ENCODE data around the gene MMP27.

Gene MMP27

GRCh38 chr11:102685754-102686153 is 19.8 kb downstream of the MMP27 start:
- Histone ChIP-seq H3K4me1 (ENCODE audit: insufficient read depth, low read length) (peaks cover 6% of the 10 kb centered on the region), H3K4me3 (ENCODE audit: low read depth in 1 of 2, low read length in 2 of 2) (no peak overlapping the region), H3K27me3 (ENCODE audit: control insufficient read depth in 1 of 2, insufficient read depth in 2 of 2, low read length in 2 of 2) (no peaks in the 10 kb centered on the region), H3K9ac (ENCODE audit: low read length) (no peak overlapping the region), H3K9me3 (ENCODE audit: low read length) (no peaks in the 10 kb centered on the region), H3K36me3 (ENCODE audit: insufficient read depth, low read length) (no peaks in the 10 kb centered on the region), H3K27ac (ENCODE audit: low read depth, low read length) (no peak overlapping the region)

- Histone ChIP-seq H3K4me1 (ENCODE audit: insufficient read depth, low read length) (peaks cover 6% of the 10 kb centered on the region), H3K4me3 (ENCODE audit: low read depth in 1 of 2, low read length in 2 of 2) (no peak overlapping the region), H3K27ac (ENCODE audit: low read depth, low read length) (no peak overlapping the region), H3K9ac (ENCODE audit: low read length) (no peak overlapping the region), H3K36me3 (ENCODE audit: insufficient read depth, low read length) (no peaks in the 10 kb centered on the region), H3K9me3 (ENCODE audit: low read length) (no peaks in the 10 kb centered on the region), H3K27me3 (ENCODE audit: control insufficient read depth in 1 of 2, insufficient read depth in 2 of 2, low read length in 2 of 2) (no peaks in the 10 kb centered on the region)
Observed at GRCh38 chr11:102685338-102685737, 20.2 kb downstream of the MMP27 start.

GRCh38 chr11:102683277-102683676 is 22.3 kb downstream of the MMP27 start:
- Histone ChIP-seq H3K27ac (ENCODE audit: low read depth, low read length) (no peak overlapping the region), H3K4me3 (ENCODE audit: low read depth in 1 of 2, low read length in 2 of 2) (no peak overlapping the region), H3K9ac (ENCODE audit: low read length) (no peak overlapping the region), H3K4me1 (ENCODE audit: insufficient read depth, low read length) (peaks cover 6% of the 10 kb centered on the region), H3K27me3 (ENCODE audit: control insufficient read depth in 1 of 2, insufficient read depth in 2 of 2, low read length in 2 of 2) (no peaks in the 10 kb centered on the region), H3K36me3 (ENCODE audit: insufficient read depth, low read length) (no peaks in the 10 kb centered on the region), H3K9me3 (ENCODE audit: low read length) (no peaks in the 10 kb centered on the region)

GRCh38 chr11:102680945-102681344 is 24.6 kb downstream of the MMP27 start:
- Histone ChIP-seq H3K9ac (ENCODE audit: low read length) (no peak overlapping the region), H3K27ac (ENCODE audit: low read depth, low read length) (no peak overlapping the region), H3K9me3 (ENCODE audit: low read length) (no peaks in the 10 kb centered on the region), H3K4me3 (ENCODE audit: low read depth in 1 of 2, low read length in 2 of 2) (no peak overlapping the region), H3K27me3 (ENCODE audit: control insufficient read depth in 1 of 2, insufficient read depth in 2 of 2, low read length in 2 of 2) (no peaks in the 10 kb centered on the region), H3K36me3 (ENCODE audit: insufficient read depth, low read length) (no peaks in the 10 kb centered on the region), H3K4me1 (ENCODE audit: insufficient read depth, low read length) (peaks cover 6% of the 10 kb centered on the region)

- Histone ChIP-seq H3K27me3 (ENCODE audit: control insufficient read depth in 1 of 2, insufficient read depth in 2 of 2, low read length in 2 of 2) (no peaks in the 10 kb centered on the region), H3K4me1 (ENCODE audit: insufficient read depth, low read length) (peaks cover 6% of the 10 kb centered on the region), H3K9me3 (ENCODE audit: low read length) (no peaks in the 10 kb centered on the region), H3K9ac (ENCODE audit: low read length) (no peak overlapping the region), H3K4me3 (ENCODE audit: low read depth in 1 of 2, low read length in 2 of 2) (no peak overlapping the region), H3K27ac (ENCODE audit: low read depth, low read length) (no peak overlapping the region), H3K36me3 (ENCODE audit: insufficient read depth, low read length) (no peaks in the 10 kb centered on the region)
Observed at GRCh38 chr11:102678022-102678421, 27.5 kb downstream of the MMP27 start.

- no peak overlapping the region for H3K4me3 ChIP-seq (ENCODE audit: low read depth in 1 of 2, low read length in 2 of 2)
- H3K27me3 ChIP-seq (ENCODE audit: control insufficient read depth in 1 of 2, insufficient read depth in 2 of 2, low read length in 2 of 2), result no peaks in the 10 kb centered on the region
- peaks cover 2% of the 10 kb centered on the region for H3K4me1 ChIP-seq (ENCODE audit: insufficient read depth, low read length)
- no peak overlapping the region for H3K9ac ChIP-seq (ENCODE audit: low read length)
- H3K36me3 ChIP-seq (ENCODE audit: insufficient read depth, low read length), result no peaks in the 10 kb centered on the region
- no peaks in the 10 kb centered on the region for H3K9me3 ChIP-seq (ENCODE audit: low read length)
- no peak overlapping the region for H3K27ac ChIP-seq (ENCODE audit: low read depth, low read length)
Observed at GRCh38 chr11:102676084-102676483, 29.5 kb downstream of the MMP27 start.

- H3K27me3 ChIP-seq (ENCODE audit: control insufficient read depth in 1 of 2, insufficient read depth in 2 of 2, low read length in 2 of 2), result no peaks in the 10 kb centered on the region
- H3K9me3 ChIP-seq (ENCODE audit: low read length), result no peaks in the 10 kb centered on the region
Observed at GRCh38 chr11:102669664-102670063, 35.9 kb downstream of the MMP27 start.

GRCh38 chr11:102666331-102666957 is 39.1 kb downstream of the MMP27 start:
- Histone ChIP-seq H3K9me3 (ENCODE audit: low read length) (no peaks in the 10 kb centered on the region), H3K4me3 (ENCODE audit: low read depth in 1 of 2, low read length in 2 of 2) (no peak overlapping the region), H3K9ac (ENCODE audit: low read length) (no peak overlapping the region), H3K4me1 (ENCODE audit: insufficient read depth, low read length) (no peaks in the 10 kb centered on the region), H3K27ac (ENCODE audit: low read depth, low read length) (no peak overlapping the region), H3K27me3 (ENCODE audit: control insufficient read depth in 1 of 2, insufficient read depth in 2 of 2, low read length in 2 of 2) (no peaks in the 10 kb centered on the region), H3K36me3 (ENCODE audit: insufficient read depth, low read length) (no peaks in the 10 kb centered on the region)

More at GRCh38 chr11:102669664-102670063, 35.9 kb downstream of the MMP27 start:
- H3K27ac ChIP-seq (ENCODE audit: low read depth, low read length), result no peak overlapping the region
- no peaks in the 10 kb centered on the region for H3K36me3 ChIP-seq (ENCODE audit: insufficient read depth, low read length)
- H3K4me1 ChIP-seq (ENCODE audit: insufficient read depth, low read length), result no peaks in the 10 kb centered on the region
- H3K4me3 ChIP-seq (ENCODE audit: low read depth in 1 of 2, low read length in 2 of 2), result no peak overlapping the region
- H3K9ac ChIP-seq (ENCODE audit: low read length), result no peak overlapping the region

- no peak overlapping the region for H3K9ac ChIP-seq (ENCODE audit: low read length)
Observed at GRCh38 chr11:102664001-102664752, 41.4 kb downstream of the MMP27 start.

GRCh38 chr11:102662607-102663006 is 43.0 kb downstream of the MMP27 start:
- Histone ChIP-seq H3K9ac (ENCODE audit: low read length) (no peak overlapping the region), H3K4me1 (ENCODE audit: insufficient read depth, low read length) (no peaks in the 10 kb centered on the region), H3K9me3 (ENCODE audit: low read length) (no peaks in the 10 kb centered on the region), H3K27ac (ENCODE audit: low read depth, low read length) (no peak overlapping the region), H3K36me3 (ENCODE audit: insufficient read depth, low read length) (no peaks in the 10 kb centered on the region), H3K27me3 (ENCODE audit: control insufficient read depth in 1 of 2, insufficient read depth in 2 of 2, low read length in 2 of 2) (no peaks in the 10 kb centered on the region), H3K4me3 (ENCODE audit: low read depth in 1 of 2, low read length in 2 of 2) (no peak overlapping the region)

More at GRCh38 chr11:102664001-102664752, 41.4 kb downstream of the MMP27 start:
- H3K9me3 ChIP-seq (ENCODE audit: low read length), result no peaks in the 10 kb centered on the region
- no peak overlapping the region for H3K4me3 ChIP-seq (ENCODE audit: low read depth in 1 of 2, low read length in 2 of 2)
- H3K27ac ChIP-seq (ENCODE audit: low read depth, low read length), result no peak overlapping the region
- no peaks in the 10 kb centered on the region for H3K36me3 ChIP-seq (ENCODE audit: insufficient read depth, low read length)
- H3K27me3 ChIP-seq (ENCODE audit: control insufficient read depth in 1 of 2, insufficient read depth in 2 of 2, low read length in 2 of 2), result no peaks in the 10 kb centered on the region
- no peaks in the 10 kb centered on the region for H3K4me1 ChIP-seq (ENCODE audit: insufficient read depth, low read length)

- Histone ChIP-seq H3K9me3 (ENCODE audit: low read length) (no peaks in the 10 kb centered on the region), H3K4me1 (ENCODE audit: insufficient read depth, low read length) (no peaks in the 10 kb centered on the region), H3K9ac (ENCODE audit: low read length) (no peak overlapping the region), H3K27me3 (ENCODE audit: control insufficient read depth in 1 of 2, insufficient read depth in 2 of 2, low read length in 2 of 2) (no peaks in the 10 kb centered on the region), H3K4me3 (ENCODE audit: low read depth in 1 of 2, low read length in 2 of 2) (no peak overlapping the region), H3K36me3 (ENCODE audit: insufficient read depth, low read length) (no peaks in the 10 kb centered on the region), H3K27ac (ENCODE audit: low read depth, low read length) (no peak overlapping the region)
Observed at GRCh38 chr11:102661040-102661439, 44.5 kb downstream of the MMP27 start.

- no peak overlapping the region for H3K4me3 ChIP-seq (ENCODE audit: low read depth in 1 of 2, low read length in 2 of 2)
- H3K4me1 ChIP-seq (ENCODE audit: insufficient read depth, low read length), result no peaks in the 10 kb centered on the region
- no peaks in the 10 kb centered on the region for H3K36me3 ChIP-seq (ENCODE audit: insufficient read depth, low read length)
- no peaks in the 10 kb centered on the region for H3K27me3 ChIP-seq (ENCODE audit: control insufficient read depth in 1 of 2, insufficient read depth in 2 of 2, low read length in 2 of 2)
- no peak overlapping the region for H3K27ac ChIP-seq (ENCODE audit: low read depth, low read length)
- no peaks in the 10 kb centered on the region for H3K9me3 ChIP-seq (ENCODE audit: low read length)
- no peak overlapping the region for H3K9ac ChIP-seq (ENCODE audit: low read length)
Observed at GRCh38 chr11:102656528-102656927, 49.0 kb downstream of the MMP27 start.

Measured in muscle layer of colon (tissue), 2 donors.